ENCODE results near the gene CSPG4.

DNA sequence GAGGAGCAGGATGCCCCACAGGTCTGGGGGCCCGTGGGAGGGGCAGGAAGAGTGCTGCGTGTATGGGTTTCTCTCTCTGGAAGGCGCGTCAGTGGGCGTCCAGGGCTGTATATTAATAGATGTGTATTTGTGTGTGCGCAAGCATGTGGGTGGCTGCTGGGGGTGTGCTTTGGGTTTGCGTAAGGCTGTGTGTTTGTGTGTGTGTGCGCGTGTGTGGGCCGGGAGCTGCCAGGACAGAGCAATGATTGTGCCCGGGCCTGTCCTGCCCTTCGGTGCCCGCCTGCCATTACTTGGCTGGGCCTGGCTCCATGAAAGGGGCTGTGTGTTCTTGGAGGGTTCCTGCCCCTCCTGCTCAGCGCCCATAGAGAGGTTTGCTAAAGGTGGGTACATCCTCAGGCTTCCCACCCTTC, 16.3 kb downstream of the CSPG4 start:
- no peak for TF ChIP-seq EZH2 (optimal IDR thresholded peaks at IDR 0.05; ENCODE audit: low read depth, low read length)
- TF ChIP-seq, protein P1, sequence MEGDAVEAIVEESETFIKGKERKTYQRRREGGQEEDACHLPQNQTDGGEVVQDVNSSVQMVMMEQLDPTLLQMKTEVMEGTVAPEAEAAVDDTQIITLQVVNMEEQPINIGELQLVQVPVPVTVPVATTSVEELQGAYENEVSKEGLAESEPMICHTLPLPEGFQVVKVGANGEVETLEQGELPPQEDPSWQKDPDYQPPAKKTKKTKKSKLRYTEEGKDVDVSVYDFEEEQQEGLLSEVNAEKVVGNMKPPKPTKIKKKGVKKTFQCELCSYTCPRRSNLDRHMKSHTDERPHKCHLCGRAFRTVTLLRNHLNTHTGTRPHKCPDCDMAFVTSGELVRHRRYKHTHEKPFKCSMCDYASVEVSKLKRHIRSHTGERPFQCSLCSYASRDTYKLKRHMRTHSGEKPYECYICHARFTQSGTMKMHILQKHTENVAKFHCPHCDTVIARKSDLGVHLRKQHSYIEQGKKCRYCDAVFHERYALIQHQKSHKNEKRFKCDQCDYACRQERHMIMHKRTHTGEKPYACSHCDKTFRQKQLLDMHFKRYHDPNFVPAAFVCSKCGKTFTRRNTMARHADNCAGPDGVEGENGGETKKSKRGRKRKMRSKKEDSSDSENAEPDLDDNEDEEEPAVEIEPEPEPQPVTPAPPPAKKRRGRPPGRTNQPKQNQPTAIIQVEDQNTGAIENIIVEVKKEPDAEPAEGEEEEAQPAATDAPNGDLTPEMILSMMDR (IDR thresholded peaks at IDR 0.05; ENCODE audit: low read length) = no peak

Measured in MM.1S (cell line).